Smooth muscle cell (in vitro differentiated cells): Measurements from ENCODE around the gene HMG20B. TPM values are rescaled to one million over a fixed set of nuclear protein-coding genes. Genes with fewer than 3 reads are reported as not detected.

Source experiments
- DNase-seq: peaks from one replicate; lab custom pipeline; 2025; ENCODE audit not compliant: unreplicated experiment; lab: John Stamatoyannopoulos, UW
- H2AFZ ChIP-seq: fragments of 200-600 bp; sonication (generic); 2 replicates; pipeline ENCODE4 v1.6.0; 2016; ENCODE audit warnings: antibody characterized with exemption, low read depth, mild to moderate bottlenecking
- H3F3A ChIP-seq: fragments of 200-600 bp; sonication (generic); 2 replicates; pipeline ENCODE4 v1.6.0; 2017; ENCODE audit warnings: antibody characterized with exemption, low read depth
- H3K27ac ChIP-seq: fragments of 200-600 bp; sonication (generic); 2 replicates; pipeline ENCODE4 v1.5.1; 2016; ENCODE audit warnings: low read depth, mild to moderate bottlenecking
- H3K27me3 ChIP-seq: fragments of 200-600 bp; sonication (generic); 2 replicates; pipeline ENCODE4 v1.6.1; 2016; ENCODE audit warnings: low read depth, mild to moderate bottlenecking
- H3K36me3 ChIP-seq: fragments of 200-600 bp; sonication (generic); 2 replicates; pipeline ENCODE4 v1.5.1; 2016; ENCODE audit warnings: low read depth
- H3K4me1 ChIP-seq: fragments of 200-600 bp; sonication (generic); 2 replicates; pipeline ENCODE4 v1.5.1; 2016; ENCODE audit warnings: low read depth
- H3K4me2 ChIP-seq: fragments of 200-600 bp; sonication (generic); 2 replicates; pipeline ENCODE4 v1.6.0; 2016; ENCODE audit warnings: mild to moderate bottlenecking
- H3K4me3 ChIP-seq: fragments of 200-600 bp; sonication (generic); 2 replicates; pipeline ENCODE4 v1.5.1; 2016; ENCODE audit warnings: mild to moderate bottlenecking
- H3K79me2 ChIP-seq: fragments of 200-600 bp; sonication (generic); 2 replicates; pipeline ENCODE4 v1.6.0; 2016; ENCODE audit warnings: low read depth, mild to moderate bottlenecking
- H3K9ac ChIP-seq: fragments of 200-600 bp; sonication (generic); 2 replicates; pipeline ENCODE4 v1.6.0; 2016; ENCODE audit warnings: low read depth
- H3K9me3 ChIP-seq: fragments of 200-600 bp; sonication (generic); replicated peaks from 2 replicates; pipeline ENCODE4 v1.5.1; 2016; ENCODE audit warnings: low read depth
- H4K20me1 ChIP-seq: fragments of 200-600 bp; sonication (generic); 2 replicates; pipeline ENCODE4 v1.6.0; 2016; ENCODE audit warnings: low read depth
- WGBS: methylation state at CpG from one replicate; pipeline ENCODE4 v1.1.7; 2016; ENCODE audit warnings: low lambda C conversion rate; 5-methylcytosine and 5-hydroxymethylcytosine counted together
- polyA plus RNA-seq: library from polyadenylated mRNA; unstranded; fragments of >200 nt; fragmentation: Nextera tagmentation; extraction: Ambion mirVana; gene quantifications from 2 replicates; pipeline ENCODE4 v1.2.1, GENCODE V29; 2016
- total RNA-seq: library from RNA; depleted of rRNA; stranded (reverse); fragments of >200 nt; gene quantifications from 2 replicates; pipeline ENCODE4 v1.2.3, GENCODE V29; 2014
- TF ChIP-seq, protein P1 (sequence below): fragments of 200-600 bp; sonication (generic); IDR thresholded peaks from 2 replicates; pipeline ENCODE4 v1.5.1; 2017; ENCODE audit warnings: borderline replicate concordance, mild to moderate bottlenecking, antibody characterized with exemption; ENCODE audit not compliant: insufficient read depth, poor library complexity, severe bottlenecking

Gene HMG20B
- total and polyA plus RNA-seq, 2 experiments from 2014 or later = 109 to 120 TPM

DNA sequence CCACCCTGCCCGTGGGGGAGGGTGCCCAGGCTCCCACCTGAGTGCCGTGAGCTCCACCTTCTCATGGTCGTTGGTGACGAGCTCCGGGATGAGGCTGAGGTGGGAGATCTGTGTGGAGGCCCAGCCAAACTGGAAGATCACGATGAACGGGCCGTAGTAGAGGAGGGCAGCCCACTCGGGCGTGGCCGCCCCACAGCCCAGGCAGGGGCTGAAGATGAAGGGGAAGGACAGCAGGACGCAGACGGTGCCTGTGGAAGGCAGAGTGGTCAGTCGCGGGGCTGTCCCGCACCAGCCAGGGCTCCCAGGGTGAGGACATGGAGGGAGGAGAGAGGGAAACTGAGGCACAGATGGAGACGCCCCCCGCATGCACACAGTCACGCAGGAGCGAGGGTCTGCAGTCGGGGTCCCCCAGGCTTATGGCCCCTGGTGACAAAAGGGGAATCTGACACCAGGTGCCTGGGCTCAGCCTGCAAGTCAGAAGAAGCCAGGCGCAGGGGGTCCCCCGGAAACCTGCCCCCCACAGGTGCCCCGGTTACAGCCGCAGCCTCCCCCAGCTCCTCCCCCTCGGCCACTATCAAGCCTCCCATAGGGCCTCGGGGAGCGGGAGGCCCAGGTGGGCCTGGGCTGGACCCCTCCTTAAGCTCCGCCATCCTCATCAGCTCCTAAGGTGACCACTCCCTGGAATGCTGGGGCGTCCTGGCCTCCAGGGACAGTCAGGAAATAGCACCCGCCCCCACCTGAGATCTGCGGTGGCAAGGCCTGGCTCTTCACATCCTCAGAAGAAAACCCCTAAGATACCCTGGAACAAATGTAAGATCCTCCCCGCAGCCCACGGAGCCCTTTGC, 21.6 kb upstream of the HMG20B start:
- Histone ChIP-seq H3K36me3 (no peaks in the 10 kb centered on the region), H3K9ac (no peak overlapping the region), H3F3A (no peaks in the 10 kb centered on the region), H3K79me2 (peaks cover 25% of the 10 kb centered on the region), H3K4me1 (no peaks in the 10 kb centered on the region), H2AFZ (no peak overlapping the region), H3K27ac (no peak overlapping the region), H3K4me2 (no peak overlapping the region), H3K27me3 (no peaks in the 10 kb centered on the region), H3K4me3 (no peak overlapping the region), H4K20me1 (peaks cover 49% of the 10 kb centered on the region), H3K9me3 (no peaks in the 10 kb centered on the region)
- WGBS = 97% methylated on average over 34 of the region's 34 CpGs
- no peak for DNase-seq
- TF ChIP-seq, protein P1, sequence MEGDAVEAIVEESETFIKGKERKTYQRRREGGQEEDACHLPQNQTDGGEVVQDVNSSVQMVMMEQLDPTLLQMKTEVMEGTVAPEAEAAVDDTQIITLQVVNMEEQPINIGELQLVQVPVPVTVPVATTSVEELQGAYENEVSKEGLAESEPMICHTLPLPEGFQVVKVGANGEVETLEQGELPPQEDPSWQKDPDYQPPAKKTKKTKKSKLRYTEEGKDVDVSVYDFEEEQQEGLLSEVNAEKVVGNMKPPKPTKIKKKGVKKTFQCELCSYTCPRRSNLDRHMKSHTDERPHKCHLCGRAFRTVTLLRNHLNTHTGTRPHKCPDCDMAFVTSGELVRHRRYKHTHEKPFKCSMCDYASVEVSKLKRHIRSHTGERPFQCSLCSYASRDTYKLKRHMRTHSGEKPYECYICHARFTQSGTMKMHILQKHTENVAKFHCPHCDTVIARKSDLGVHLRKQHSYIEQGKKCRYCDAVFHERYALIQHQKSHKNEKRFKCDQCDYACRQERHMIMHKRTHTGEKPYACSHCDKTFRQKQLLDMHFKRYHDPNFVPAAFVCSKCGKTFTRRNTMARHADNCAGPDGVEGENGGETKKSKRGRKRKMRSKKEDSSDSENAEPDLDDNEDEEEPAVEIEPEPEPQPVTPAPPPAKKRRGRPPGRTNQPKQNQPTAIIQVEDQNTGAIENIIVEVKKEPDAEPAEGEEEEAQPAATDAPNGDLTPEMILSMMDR = no peak

DNA sequence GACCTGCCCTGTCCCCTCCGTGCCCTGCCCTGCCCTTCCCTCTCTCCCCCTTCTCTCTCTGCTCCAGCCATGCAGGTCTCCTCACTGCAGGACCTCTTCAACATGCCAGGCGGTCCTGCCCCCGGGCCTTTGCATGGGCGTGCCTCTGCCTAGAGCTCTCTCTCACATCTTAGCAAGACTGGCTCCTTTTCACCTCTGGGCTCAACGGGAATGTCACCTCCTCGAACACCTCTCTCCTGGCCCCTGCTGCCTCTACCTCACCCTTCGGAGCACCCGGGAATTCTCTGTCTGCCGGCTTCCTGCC, 21.0 kb upstream of the HMG20B start:
- TF ChIP-seq, protein P1 = no peak
- 96% methylated on average over 9 of the region's 9 CpGs for WGBS

DNA sequence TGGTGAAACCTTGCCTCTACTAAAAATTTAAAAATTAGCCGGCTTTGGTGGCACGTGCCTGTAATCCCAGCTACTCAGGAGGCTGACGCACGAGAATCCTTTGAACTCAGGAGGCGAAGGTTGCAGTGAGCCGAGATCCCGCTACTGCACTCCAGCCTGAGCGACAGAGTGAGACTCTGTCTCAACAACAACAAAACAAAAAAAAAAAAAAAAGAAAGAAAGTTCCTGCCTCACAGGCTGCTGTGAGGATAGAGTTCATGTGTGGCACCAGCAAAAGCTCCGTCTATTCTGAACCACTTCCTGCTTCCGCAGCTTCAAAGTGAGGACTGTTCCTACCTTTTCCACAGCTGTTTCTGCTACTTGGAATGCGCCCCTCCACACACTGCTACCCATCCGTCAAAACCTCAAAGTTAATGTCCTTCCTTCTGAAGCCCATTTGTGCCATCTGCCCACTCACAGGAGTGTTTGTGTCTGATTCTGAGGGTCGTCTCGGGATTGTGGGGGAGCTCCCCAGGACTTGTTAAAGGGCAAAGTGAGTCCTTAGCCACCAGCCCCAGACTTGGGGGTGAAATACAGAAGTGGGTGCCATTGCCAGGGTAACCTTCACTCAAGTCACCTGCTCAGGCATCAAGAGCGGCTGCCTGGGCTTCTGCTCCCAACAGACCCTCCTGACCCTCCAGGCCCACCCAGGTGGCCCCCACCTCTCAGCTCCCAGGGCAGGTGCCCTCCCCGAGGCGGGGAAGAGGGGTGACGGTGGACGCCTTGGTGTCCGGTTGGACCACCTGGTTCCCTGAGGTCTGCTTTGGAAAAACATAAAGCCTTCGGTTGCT, 18.3 kb upstream of the HMG20B start:
- Histone ChIP-seq H3K4me2 (no peak overlapping the region), H3K9me3 (no peaks in the 10 kb centered on the region), H3K79me2 (peaks cover 35% of the 10 kb centered on the region), H3K36me3 (no peaks in the 10 kb centered on the region), H3F3A (no peaks in the 10 kb centered on the region), H3K4me3 (no peak overlapping the region), H3K9ac (no peak overlapping the region), H3K27me3 (no peaks in the 10 kb centered on the region), H2AFZ (no peak overlapping the region), H4K20me1 (peaks cover 39% of the 10 kb centered on the region), H3K27ac (no peak overlapping the region), H3K4me1 (no peaks in the 10 kb centered on the region)
- no peak for DNase-seq
- 93% methylated on average over 21 of the region's 21 CpGs for WGBS
- TF ChIP-seq, protein P1 = no peak

More for the DNA sequence above, 21.0 kb upstream of the HMG20B start:
- Histone ChIP-seq H3K36me3 (no peaks in the 10 kb centered on the region), H3K4me1 (no peaks in the 10 kb centered on the region), H4K20me1 (peaks cover 51% of the 10 kb centered on the region), H3K9me3 (no peaks in the 10 kb centered on the region), H3K4me3 (no peak overlapping the region), H3K27me3 (no peaks in the 10 kb centered on the region), H3F3A (no peaks in the 10 kb centered on the region), H3K4me2 (no peak overlapping the region), H3K79me2 (peaks cover 31% of the 10 kb centered on the region), H3K27ac (no peak overlapping the region), H3K9ac (no peak overlapping the region), H2AFZ (no peak overlapping the region)
- DNase-seq = no peak
